PC-3 (cell line): ENCODE results near the gene LARP4B.

ENCODE experiments used
- CTCF ChIP-seq: fragments of 300-600 bp; sonication (generic); conservative IDR thresholded peaks from 2 replicates; pipeline ENCODE4 v1.5.1; 2017; ENCODE audit warnings: antibody characterized with exemption, low read depth, mild to moderate bottlenecking, low read length
- EZH2 ChIP-seq: fragments of 300-600 bp; sonication (generic); IDR thresholded peaks from one replicate; pipeline ENCODE4 v1.6.1; 2017; ENCODE audit warnings: antibody characterized with exemption, mild to moderate bottlenecking, low read length; ENCODE audit not compliant: unreplicated experiment
- EZH2phosphoT487 ChIP-seq: fragments of 300-600 bp; sonication (generic); IDR thresholded peaks from 2 replicates; pipeline ENCODE4 v1.6.1; 2018; ENCODE audit warnings: mild to moderate bottlenecking, antibody characterized with exemption, low read length, borderline replicate concordance

- no peak for TF ChIP-seq CTCF
- no peak for TF ChIP-seq EZH2
- no peak for TF ChIP-seq EZH2phosphoT487
Observed at GRCh38 chr10:962342-962741, 30.8 kb upstream of the LARP4B start.
